NCI-H345 treated with DMSO at 0.1 percent for 48 hours (cell line): ENCODE results near the gene SNF8.
"Not testable (repeated sequence)": the region's sequence is repeated elsewhere in the genome, so short reads cannot be mapped to it uniquely, and the experiment has no call there.

Experiments
- DNase-seq: peaks from one replicate; lab custom pipeline; 2025; ENCODE audit not compliant: unreplicated experiment; lab: John Stamatoyannopoulos, UW

SNF8 gene, protein sequence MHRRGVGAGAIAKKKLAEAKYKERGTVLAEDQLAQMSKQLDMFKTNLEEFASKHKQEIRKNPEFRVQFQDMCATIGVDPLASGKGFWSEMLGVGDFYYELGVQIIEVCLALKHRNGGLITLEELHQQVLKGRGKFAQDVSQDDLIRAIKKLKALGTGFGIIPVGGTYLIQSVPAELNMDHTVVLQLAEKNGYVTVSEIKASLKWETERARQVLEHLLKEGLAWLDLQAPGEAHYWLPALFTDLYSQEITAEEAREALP

DNA sequence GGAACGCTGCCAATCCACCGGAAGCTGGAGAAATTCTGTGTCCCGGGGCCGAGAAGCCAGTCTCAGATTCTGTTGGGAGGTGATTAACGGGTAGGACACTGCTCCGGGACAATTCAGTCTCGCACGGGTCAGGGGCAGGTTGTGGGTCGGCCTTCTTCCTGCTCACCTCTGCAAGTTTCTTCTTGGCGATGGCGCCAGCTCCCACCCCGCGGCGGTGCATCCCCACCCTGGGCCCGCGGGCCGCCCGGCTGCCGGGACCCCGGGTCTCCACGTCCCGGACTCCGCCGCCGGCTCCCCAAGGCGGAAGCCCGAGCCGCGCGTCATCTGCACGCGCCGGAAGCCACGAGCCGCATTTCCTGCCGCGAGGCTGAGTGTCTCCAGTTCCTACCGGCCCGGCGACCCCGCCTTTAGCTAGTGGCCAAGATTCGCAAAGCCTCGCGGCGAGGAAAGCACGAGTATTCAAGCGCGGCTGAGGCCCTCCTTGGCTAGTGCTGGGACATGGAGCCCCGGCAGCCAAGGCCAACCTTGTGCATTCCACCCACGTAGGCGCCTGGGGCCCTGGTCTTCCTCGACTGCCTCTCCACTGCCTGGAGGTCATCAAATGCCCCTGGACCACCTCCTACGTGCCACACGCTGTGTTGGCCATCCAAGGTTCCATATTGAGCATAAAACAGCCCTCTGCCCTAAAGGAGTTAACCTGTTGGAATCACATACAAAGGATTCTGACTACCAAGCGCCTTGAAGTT lies at the start of gene SNF8:
SNF8 (minus strand) TSS at position 328 of the 746 bp plus-strand sequence; CDS start at position 220, 108 bp downstream.
- DNase-seq: peak; percentile 65

GRCh38 chr17:48993951-48994350 lies 49.3 kb upstream of the SNF8 start:
- DNase-seq: no peak

- no peak for DNase-seq
Observed at GRCh38 chr17:48993305-48993704, 48.7 kb upstream of the SNF8 start.

GRCh38 chr17:48992444-48992843 lies 47.8 kb upstream of the SNF8 start:
- no peak for DNase-seq

GRCh38 chr17:48990882-48991357 lies 46.3 kb upstream of the SNF8 start:
- DNase-seq: no peak

DNA sequence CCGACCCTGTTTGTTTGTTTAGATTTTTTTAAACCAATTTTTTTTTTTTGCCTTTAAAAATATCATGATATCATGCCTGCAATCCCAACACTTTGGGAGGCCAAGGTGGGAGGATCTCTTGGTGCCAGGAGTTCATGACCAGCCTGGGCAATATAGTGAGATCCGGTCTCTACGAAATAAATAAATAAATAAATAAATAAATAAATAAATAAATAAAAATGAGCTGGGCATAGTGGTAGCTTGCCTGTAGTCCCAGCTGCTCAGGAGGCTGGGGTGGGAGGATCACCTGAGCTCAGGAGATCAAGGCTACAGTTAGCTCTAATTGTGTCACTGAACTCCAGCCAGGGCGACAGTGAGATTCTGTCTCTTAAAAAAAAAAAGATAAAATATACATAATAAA lies 44.5 kb upstream of the SNF8 start:
- DNase-seq: no peak

DNA sequence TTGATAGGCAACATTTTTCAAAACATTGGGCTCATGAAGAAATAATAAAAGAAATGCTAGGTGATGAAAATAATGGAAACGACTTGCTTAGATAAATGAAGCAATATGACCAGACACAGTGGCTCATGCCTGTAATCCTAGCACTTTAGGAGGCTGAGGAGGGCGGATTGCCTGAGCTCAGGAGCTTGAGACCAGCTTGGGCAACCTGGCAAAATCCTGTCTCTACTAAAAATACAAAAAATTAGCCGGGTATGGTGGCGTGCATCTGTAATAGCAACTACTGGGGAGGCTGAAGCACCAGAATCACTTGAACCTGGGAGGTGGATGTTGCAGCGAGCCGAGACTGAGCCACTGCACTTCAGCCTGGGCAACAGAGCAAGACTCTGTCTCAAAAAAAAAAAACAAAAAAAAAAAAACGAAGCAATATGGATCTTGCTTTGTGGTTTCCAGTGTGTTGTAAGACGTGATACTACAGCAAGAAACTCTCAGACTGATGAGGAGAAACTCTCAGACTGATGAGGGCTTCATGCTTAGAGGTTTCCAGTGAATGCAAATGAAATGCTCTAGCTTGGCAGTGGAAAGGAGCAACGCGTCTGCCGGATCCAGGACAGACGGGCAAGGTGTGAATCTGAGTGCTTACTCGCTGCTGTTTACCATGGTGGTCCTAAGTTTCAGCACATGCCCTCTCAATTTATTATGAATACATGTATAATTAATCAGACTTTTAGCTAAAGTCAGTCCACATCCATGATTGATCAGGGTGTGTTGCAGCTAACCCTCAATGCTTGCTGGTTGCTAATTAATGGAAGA lies 41.0 kb upstream of the SNF8 start:
- DNase-seq: no peak

GRCh38 chr17:48981927-48982539 lies 37.4 kb upstream of the SNF8 start:
- no peak for DNase-seq

DNA sequence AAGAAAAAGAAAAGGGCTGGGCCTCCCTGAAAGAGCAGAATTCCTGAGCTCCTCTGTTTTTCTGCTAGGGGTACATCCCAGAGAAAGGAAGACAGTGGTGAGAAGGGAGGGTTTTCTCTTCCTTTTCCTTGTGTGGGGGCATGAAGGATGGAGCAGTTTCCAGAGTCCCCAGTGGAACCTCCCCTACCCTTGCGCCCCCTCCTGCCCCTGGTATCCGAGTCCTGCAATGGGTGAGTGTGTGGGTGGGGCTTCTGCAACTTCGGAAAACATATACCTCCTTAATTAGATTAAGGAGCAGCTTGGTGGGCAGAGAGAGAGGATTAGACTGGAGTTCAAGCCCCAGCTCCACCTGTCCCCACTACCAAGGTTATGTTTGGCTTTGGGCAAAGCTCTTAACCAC lies 29.2 kb upstream of the SNF8 start:
- DNase-seq: no peak

GRCh38 chr17:48972749-48973097 lies 28.1 kb upstream of the SNF8 start:
- DNase-seq: no peak

DNA sequence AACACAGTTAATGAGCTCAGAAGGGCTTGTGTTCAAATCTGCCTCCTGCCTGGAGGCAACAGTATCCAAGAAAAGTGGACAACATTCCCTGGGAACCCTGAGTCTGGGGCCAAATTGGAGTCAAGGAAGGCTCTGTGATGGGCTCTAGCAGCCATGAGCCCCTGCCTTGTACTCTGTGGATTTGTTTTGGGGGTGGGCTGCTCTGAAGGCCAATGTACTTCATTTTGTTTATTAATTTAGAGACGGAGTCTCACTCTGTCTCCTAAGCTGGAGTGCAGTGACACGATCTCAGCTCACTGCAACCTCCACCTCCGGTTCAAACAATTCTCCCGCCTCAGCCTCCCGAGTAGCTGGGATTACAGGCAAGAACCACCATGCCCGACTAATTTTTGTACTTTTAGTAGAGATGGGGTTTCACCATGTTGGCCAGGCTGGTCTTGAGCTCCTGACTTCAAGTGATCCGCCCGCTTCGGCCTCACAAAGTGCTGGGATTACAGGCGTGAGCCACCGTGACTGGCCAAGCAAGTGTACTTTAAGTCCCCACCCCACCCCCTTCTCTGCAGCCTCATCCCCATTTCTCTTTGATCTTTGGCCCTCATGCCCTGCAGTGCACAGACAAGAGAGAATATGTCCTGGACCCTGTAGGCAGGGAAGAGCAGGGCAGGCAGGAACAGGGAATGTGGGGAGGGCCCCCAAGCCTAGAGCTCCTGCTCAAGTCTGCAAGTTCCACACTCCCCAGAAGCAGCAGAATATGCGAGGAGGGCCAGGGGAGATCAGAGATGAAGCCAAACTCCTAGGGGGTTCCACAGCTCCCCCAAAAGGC lies 26.4 kb upstream of the SNF8 start:
- no peak for DNase-seq

DNA sequence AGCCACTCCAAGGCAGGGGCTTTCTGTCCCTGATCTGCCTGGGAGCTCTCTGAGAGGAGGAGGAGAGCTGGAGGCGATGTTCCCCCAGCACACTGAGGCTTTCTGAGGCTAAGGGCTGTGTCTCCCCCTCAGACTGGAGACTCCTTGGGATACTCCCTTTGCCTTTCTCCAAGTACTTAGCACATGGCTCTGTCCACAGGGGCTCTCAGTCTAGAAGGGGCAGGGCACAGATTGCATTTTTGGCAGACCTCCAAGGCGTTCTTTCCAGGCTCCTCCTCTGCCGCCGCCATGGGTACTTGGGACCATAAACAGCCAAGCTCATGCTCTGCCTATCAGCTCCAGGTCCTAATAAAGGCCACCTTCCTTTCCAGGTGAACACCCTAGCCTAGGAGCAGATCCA lies 25.6 kb upstream of the SNF8 start:
- no peak for DNase-seq

DNA sequence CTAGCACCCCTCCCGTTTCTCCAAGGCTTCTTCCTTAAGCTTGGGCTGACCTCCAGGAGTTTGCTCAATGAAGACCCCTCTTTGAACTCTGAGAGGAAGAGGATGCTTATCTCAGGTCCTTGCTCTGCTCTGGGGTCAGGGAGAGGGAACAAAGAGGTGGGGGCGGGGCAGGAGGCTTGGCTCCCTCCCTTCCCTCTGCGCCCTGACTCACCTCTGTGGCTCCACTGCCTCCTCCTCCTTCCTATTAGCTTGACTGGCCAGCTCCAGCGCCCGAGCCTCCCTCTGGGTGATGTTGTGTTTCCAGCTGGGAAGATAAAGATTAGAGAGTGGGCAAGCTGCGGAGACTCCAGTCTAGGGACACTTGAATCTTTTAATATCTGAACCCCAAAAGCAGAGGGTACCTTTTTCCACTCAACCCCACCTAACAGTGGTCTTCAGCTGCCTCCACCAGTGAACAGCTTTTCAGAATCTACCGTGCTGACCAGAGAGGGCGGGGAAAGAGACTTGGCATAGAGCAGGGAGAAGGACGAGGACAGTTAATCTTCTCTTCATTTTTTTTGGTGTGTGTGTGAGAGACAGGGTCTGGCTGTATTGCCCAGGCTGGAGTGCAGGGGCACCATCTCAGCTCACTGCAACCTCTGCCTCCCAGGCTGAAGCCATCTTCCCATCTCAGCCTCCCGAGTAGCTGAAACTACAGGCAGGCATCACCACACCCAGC lies 17.0 kb upstream of the SNF8 start:
- no peak for DNase-seq

- no peak for DNase-seq
Observed at GRCh38 chr17:48960834-48961515, 16.3 kb upstream of the SNF8 start.

DNA sequence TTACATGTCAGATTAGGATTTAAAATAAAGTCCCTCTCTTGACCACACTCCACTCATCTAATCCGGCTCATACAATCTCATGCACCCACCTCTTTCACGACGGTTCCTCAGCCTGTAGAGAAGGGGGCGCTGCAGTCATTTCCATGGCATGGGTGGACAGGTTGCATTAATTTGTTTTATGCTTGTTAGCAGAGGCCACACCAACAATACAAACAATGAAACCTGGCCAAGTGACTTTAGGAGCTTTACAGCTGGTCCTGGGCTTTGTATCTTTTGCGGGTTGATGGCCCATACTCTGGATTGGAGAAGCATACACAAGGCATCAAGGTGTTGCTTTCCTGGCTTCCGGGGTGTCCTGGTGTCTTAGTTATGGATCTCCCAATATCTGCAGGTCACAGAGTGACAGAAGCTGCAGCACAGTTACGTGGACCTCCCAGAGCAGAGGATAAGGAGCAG lies 9.7 kb upstream of the SNF8 start:
- DNase-seq: no peak

DNA sequence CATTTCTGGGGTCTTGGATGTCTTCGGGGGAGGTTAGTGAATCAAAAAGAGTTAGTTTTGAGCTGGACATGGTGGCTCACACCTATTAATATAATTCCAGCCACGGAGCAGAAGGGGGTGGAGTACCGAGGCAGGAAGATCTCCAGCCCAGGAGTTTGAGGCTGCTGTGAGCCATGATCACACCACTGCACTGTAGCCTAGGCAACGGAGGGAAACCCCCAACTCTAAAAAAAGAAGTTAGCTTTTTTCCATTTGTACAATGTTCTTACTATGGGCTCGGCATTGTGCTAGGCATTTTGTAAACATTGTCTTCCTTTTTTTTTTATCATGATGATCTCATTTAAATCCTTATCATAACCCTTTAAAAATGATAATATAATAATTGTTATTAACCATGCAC lies 8.3 kb upstream of the SNF8 start:
- DNase-seq: no peak

GRCh38 chr17:48951572-48951971 lies 6.9 kb upstream of the SNF8 start:
- no peak for DNase-seq

- not testable (repeated sequence) for DNase-seq
Observed at GRCh38 chr17:48945261-48945651, 614 bp upstream of the SNF8 start.

DNA sequence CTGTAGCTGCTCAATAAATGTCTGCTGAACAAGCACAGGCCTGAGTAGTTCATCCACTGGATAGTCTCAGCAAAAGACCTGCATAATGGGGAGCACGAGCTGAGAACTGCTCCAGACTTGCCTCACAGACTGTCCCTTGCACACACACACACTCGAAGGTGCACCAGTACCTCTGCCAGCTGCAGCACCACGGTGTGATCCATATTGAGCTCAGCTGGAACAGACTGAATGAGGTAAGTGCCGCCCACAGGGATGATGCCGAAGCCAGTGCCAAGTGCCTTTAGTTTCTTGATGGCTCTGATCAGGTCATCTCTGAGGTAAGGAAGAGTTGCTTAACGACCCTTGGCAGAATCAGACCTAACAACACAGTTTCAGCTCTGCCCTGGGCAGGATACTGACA lies 11.6 kb downstream of the SNF8 start:
- DNase-seq: no peak
